MM.1S (cell line): ENCODE measurements around the gene RRAD.

Source experiments
- DNase-seq: peaks from one replicate; pipeline ENCODE4 v3.0.0-alpha.2; 2015
- H2AFZ ChIP-seq: fragments of 300-600 bp; sonication (generic); 2 replicates; pipeline ENCODE4 v1.6.0; 2016; ENCODE audit warnings: antibody characterized with exemption, low read length
- H3F3A ChIP-seq: fragments of 300-600 bp; sonication (generic); 2 replicates; pipeline ENCODE4 v1.6.1; 2016; ENCODE audit warnings: mild to moderate bottlenecking, antibody characterized with exemption, low read length, moderate library complexity, mixed read lengths; ENCODE audit not compliant: insufficient read depth
- H3K27ac ChIP-seq: fragments of 300-600 bp; sonication (generic); 2 replicates; pipeline ENCODE4 v1.5.1; 2016; ENCODE audit warnings: mild to moderate bottlenecking, low read length
- H3K27me3 ChIP-seq: fragments of 300-600 bp; sonication (generic); replicated peaks from 2 replicates; pipeline ENCODE4 v1.6.0; 2016; ENCODE audit warnings: low read length; ENCODE audit not compliant: insufficient read depth
- H3K36me3 ChIP-seq: fragments of 300-600 bp; sonication (generic); replicated peaks from 2 replicates; pipeline ENCODE4 v1.6.1; 2016; ENCODE audit warnings: mild to moderate bottlenecking, low read length, mixed read lengths; ENCODE audit not compliant: insufficient read depth
- H3K4me1 ChIP-seq: fragments of 300-600 bp; sonication (generic); 2 replicates; pipeline ENCODE4 v1.6.1; 2016; ENCODE audit warnings: low read length, mixed read lengths
- H3K4me2 ChIP-seq: fragments of 300-600 bp; sonication (generic); 2 replicates; pipeline ENCODE4 v1.6.0; 2016; ENCODE audit warnings: low read depth, low read length
- H3K4me3 ChIP-seq: fragments of 300-600 bp; sonication (generic); 2 replicates; pipeline ENCODE4 v1.5.1; 2016; ENCODE audit warnings: low read length, mixed read lengths
- H3K79me2 ChIP-seq: fragments of 300-600 bp; sonication (generic); 2 replicates; pipeline ENCODE4 v1.6.1; 2016; ENCODE audit warnings: mixed run types, low read length, mixed read lengths
- H3K9ac ChIP-seq: fragments of 300-600 bp; sonication (generic); 2 replicates; pipeline ENCODE4 v1.6.1; 2016; ENCODE audit warnings: low read length, mixed read lengths
- H3K9me2 ChIP-seq: fragments of 300-600 bp; sonication (generic); replicated peaks from 2 replicates; pipeline ENCODE4 v1.6.1; 2016; ENCODE audit warnings: mild to moderate bottlenecking, low read length, mixed read lengths; ENCODE audit not compliant: insufficient read depth
- H3K9me3 ChIP-seq: fragments of 300-600 bp; sonication (generic); replicated peaks from 2 replicates; pipeline ENCODE4 v1.6.1; 2016; ENCODE audit warnings: mild to moderate bottlenecking, low read length, mixed read lengths; ENCODE audit not compliant: insufficient read depth
- H4K20me1 ChIP-seq: fragments of 300-600 bp; sonication (generic); 2 replicates; pipeline ENCODE4 v1.6.1; 2016; ENCODE audit warnings: mild to moderate bottlenecking, low read length, moderate library complexity, mixed read lengths; ENCODE audit not compliant: insufficient read depth
- CTCF ChIP-seq: fragments of 300-600 bp; sonication (generic); IDR thresholded peaks from 2 replicates; pipeline ENCODE4 v1.5.1; 2016; ENCODE audit warnings: antibody characterized with exemption, low read length, mixed read lengths
- EZH2 ChIP-seq: fragments of 300-600 bp; sonication (generic); optimal IDR thresholded peaks from 2 replicates; pipeline ENCODE3; 2017; ENCODE audit warnings: low read depth, mild to moderate bottlenecking, antibody characterized with exemption, low read length, mixed read lengths
- EZH2phosphoT487 ChIP-seq: fragments of 300-600 bp; sonication (generic); IDR thresholded peaks from 2 replicates; pipeline ENCODE4 v1.6.1; 2018; ENCODE audit warnings: antibody characterized with exemption, low read length

Gene RRAD

GRCh38 chr16:66910175-66910940, 15.0 kb downstream of the RRAD start:
- no peak overlapping the region for H3K4me2 ChIP-seq
- no peak overlapping the region for H3K4me3 ChIP-seq
- H4K20me1 ChIP-seq = no peaks in the 10 kb centered on the region
- no peaks in the 10 kb centered on the region for H3K36me3 ChIP-seq
- DNase-seq = no peak
- H3K9me2 ChIP-seq = no peaks in the 10 kb centered on the region
- H3K79me2 ChIP-seq = no peaks in the 10 kb centered on the region
- TF ChIP-seq EZH2phosphoT487 (no peak), CTCF (no peak), EZH2 (no peak)
- H2AFZ ChIP-seq = no peak overlapping the region
- H3K4me1 ChIP-seq = peaks cover 9% of the 10 kb centered on the region
- H3K27me3 ChIP-seq = peaks cover 13% of the 10 kb centered on the region
- H3K9me3 ChIP-seq = no peaks in the 10 kb centered on the region
- no peaks in the 10 kb centered on the region for H3F3A ChIP-seq
- H3K27ac ChIP-seq = no peak overlapping the region
- H3K9ac ChIP-seq = no peak overlapping the region

- no peak overlapping the region for H3K27ac ChIP-seq
Measured at GRCh38 chr16:66908762-66909559, 16.4 kb downstream of the RRAD start.

GRCh38 chr16:66908116-66908515, 17.2 kb downstream of the RRAD start:
- Histone ChIP-seq H3K9ac (no peak overlapping the region), H3K9me2 (no peaks in the 10 kb centered on the region), H3K4me2 (no peak overlapping the region), H3K79me2 (no peaks in the 10 kb centered on the region), H3F3A (no peaks in the 10 kb centered on the region), H3K9me3 (no peaks in the 10 kb centered on the region), H3K27me3 (0 out of 2 replicates have a peak, but pooled peaks cover 2% of the 10 kb centered on the region), H4K20me1 (no peaks in the 10 kb centered on the region), H3K4me1 (peaks cover 11% of the 10 kb centered on the region), H3K36me3 (no peaks in the 10 kb centered on the region), H3K4me3 (no peak overlapping the region), H3K27ac (no peak overlapping the region), H2AFZ (no peak overlapping the region)
- TF ChIP-seq EZH2 (no peak), CTCF (no peak), EZH2phosphoT487 (no peak)
- no peak for DNase-seq

More at GRCh38 chr16:66908762-66909559, 16.4 kb downstream of the RRAD start:
- Histone ChIP-seq H3K9ac (no peak overlapping the region), H3K79me2 (no peaks in the 10 kb centered on the region), H3K4me3 (no peak overlapping the region), H3K4me2 (no peak overlapping the region), H4K20me1 (no peaks in the 10 kb centered on the region), H3K27me3 (0 out of 2 replicates have a peak, but pooled peaks cover 2% of the 10 kb centered on the region), H3K4me1 (peaks cover 11% of the 10 kb centered on the region), H3K9me3 (no peaks in the 10 kb centered on the region), H3K36me3 (no peaks in the 10 kb centered on the region), H3K9me2 (no peaks in the 10 kb centered on the region), H3F3A (no peaks in the 10 kb centered on the region), H2AFZ (no peak overlapping the region)
- no peak for TF ChIP-seq EZH2
- TF ChIP-seq CTCF = no peak
- TF ChIP-seq EZH2phosphoT487 = no peak
- no peak for DNase-seq
